AG09309 (cell line): ENCODE results near the gene DDRGK1.

ENCODE experiments used
- DNase-seq: peaks from one replicate; pipeline ENCODE4 v3.0.0-alpha.2; 2010; ENCODE audit warnings: low read depth
- H3K4me3 ChIP-seq: 2 replicates; pipeline ENCODE4 v1.5.1; 2011; ENCODE audit warnings: mild to moderate bottlenecking, low read depth, low read length, moderate library complexity; ENCODE audit not compliant: control insufficient read depth
- TF ChIP-seq, protein P1 (sequence below): IDR thresholded peaks from 2 replicates; pipeline ENCODE4 v1.5.1; 2011; ENCODE audit warnings: mild to moderate bottlenecking, low read depth, low read length, inconsistent platforms; ENCODE audit not compliant: insufficient read depth, control insufficient read depth; ENCODE audit errors: missing control alignments

DDRGK1 gene

DNA sequence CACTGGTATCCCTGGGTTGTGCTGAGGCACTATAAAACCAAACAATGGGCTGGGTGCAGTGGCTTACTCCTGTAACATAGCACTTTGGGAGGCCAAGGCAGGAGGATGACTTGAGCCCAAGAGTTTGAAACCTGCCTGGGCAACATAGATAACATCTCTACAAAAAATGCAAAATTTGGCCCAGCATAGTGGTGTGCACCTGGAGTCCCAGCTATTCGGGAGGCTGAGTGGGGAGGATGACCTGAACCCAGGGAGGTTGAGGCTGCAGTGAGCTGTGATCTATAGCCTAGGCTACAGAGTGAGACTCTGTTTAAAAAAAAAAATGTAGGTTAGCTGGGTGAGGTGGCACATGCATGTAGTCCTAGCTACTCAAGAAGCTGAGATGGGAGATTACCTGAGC, 42.2 kb upstream of the DDRGK1 start:
- TF ChIP-seq, protein P1, sequence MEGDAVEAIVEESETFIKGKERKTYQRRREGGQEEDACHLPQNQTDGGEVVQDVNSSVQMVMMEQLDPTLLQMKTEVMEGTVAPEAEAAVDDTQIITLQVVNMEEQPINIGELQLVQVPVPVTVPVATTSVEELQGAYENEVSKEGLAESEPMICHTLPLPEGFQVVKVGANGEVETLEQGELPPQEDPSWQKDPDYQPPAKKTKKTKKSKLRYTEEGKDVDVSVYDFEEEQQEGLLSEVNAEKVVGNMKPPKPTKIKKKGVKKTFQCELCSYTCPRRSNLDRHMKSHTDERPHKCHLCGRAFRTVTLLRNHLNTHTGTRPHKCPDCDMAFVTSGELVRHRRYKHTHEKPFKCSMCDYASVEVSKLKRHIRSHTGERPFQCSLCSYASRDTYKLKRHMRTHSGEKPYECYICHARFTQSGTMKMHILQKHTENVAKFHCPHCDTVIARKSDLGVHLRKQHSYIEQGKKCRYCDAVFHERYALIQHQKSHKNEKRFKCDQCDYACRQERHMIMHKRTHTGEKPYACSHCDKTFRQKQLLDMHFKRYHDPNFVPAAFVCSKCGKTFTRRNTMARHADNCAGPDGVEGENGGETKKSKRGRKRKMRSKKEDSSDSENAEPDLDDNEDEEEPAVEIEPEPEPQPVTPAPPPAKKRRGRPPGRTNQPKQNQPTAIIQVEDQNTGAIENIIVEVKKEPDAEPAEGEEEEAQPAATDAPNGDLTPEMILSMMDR = no peak
- no peak overlapping the region for H3K4me3 ChIP-seq
- no peak for DNase-seq

DNA sequence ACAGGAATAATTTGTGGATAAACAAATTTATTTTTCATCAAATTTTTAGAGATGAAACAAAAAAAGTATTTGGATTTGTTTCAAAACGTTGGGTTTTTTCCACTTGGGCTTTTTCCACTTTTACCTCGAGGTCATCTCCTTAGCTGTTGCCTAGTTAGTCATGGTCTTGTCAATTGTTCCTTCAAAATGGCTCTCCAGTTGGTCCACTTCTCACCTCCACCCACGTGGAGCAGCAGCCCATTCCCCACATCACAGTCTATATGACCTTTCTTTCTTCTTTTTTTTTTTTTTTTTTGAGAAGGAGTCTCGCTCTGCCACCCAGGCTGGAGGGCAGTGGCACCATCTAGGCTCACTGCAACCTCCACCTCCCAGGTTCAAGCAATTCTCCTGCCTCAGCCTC, 41.2 kb upstream of the DDRGK1 start:
- no peak overlapping the region for H3K4me3 ChIP-seq
- TF ChIP-seq, protein P1 = no peak
- DNase-seq = no peak

DNA sequence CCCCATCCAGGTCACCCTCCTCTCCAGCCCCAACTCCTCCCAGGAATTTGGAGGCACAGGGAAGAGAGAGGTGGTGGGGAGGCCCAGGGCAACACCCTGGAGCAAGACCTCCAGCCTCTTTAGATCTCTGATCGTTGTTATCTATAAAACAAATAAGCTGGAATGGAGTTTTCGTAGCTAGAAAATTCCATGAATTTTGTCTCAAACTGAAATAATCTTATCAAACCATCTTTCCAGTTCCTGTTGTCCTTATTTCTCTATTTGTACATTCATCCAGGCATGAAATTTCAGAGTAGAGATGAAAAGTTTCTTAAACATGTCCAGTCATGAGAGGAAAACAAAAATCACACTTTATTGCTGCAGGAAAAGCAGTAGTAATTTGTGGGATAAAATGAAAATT, 40.7 kb upstream of the DDRGK1 start:
- TF ChIP-seq, protein P1 = no peak
- DNase-seq = no peak
- H3K4me3 ChIP-seq = no peak overlapping the region

DNA sequence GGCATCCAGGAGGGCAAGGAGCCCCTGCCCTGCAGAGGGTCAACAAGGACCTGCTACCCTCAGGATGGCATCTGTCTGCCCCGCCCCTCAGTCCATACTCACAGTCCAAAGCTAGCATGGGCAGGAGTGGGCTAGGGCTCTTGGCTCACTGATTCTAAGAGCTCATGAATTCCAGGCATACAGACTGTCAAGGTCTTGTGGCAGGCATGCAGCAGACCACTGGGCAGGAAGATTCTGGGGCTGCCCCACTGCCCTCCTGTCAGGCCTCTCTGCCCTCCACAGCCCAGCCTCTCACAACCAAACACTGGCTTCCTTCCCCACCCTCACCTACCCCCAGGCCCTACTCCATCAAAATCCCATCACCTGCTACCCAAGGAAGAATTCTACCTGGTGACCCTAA, 40.1 kb upstream of the DDRGK1 start:
- no peak overlapping the region for H3K4me3 ChIP-seq
- DNase-seq = no peak
- TF ChIP-seq, protein P1 = no peak

DNA sequence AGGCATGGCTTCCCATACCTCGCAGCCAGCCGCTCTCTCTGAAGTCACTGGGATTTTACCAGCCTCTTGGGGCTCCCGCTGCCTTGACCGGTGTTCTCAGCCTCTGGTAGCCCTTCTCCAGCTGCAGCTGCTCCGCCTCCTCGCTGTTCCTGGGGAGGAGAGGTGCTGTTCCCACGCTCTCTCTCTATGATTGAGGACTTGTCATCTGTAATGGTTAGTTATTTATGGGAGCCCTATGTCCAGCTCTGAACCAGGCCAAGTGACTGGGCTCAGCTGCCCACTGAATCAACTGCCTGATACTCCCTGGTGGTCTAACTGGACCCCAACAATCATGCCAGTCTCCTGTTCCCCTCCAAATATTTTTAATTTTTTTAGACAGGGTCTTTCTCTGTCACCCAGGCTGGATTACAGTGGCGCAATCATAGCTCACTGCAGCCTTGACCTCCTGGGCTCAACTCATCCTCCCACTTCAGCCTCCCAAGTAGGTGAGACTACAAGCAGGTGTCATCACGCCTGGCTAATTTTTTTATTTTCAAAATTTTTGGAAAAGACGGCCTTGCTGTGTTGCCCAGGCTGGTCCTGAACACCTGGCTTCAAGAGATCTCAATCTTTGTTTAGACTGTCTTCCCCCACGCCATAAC, 39.4 kb upstream of the DDRGK1 start:
- no peak overlapping the region for H3K4me3 ChIP-seq
- TF ChIP-seq, protein P1 = no peak
- no peak for DNase-seq

DNA sequence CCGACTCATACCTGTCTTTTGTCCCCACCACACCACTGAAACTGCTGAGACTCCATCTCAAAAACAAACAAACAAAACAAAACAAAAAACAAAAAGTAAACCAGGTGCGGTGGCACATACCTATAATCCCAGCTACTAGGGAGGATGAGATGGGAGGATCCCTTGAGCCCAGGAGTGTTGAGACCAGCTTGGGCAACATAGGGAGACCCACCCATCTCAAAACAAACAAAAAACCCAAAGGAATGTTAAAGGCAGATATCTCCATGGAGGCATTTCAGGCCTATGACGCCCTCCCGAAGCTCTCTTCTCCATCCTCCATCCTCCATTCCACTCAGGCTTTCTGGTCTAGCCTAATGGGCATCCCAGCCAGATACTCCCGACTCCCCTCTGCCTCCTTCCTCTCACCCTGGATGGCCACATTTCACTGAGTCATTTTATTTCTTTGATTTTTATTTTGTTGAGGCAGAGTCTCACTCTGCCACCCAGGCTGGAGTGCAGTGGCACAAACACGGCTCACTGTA, 37.8 kb upstream of the DDRGK1 start:
- H3K4me3 ChIP-seq = no peak overlapping the region
- no peak for DNase-seq
- TF ChIP-seq, protein P1 = no peak
